Naive thymus-derived CD4-positive, alpha-beta T cell (primary cell): ENCODE results near the gene NDUFS2. TPM values are rescaled to one million over a fixed set of nuclear protein-coding genes. Genes with fewer than 3 reads are reported as not detected.
A peak's percentile ranks its signal among the peaks of the same experiment; 100 is the strongest.
"Not testable (repeated sequence)": the region's sequence is repeated elsewhere in the genome, so short reads cannot be mapped to it uniquely, and the experiment has no call there.

Experiments used
- ATAC-seq: fragments of 150-1000 bp; cut with Tn5 transposase; 2 replicates; pipeline ENCODE4 v1.10.0; 2021; ENCODE audit warnings: mild to moderate bottlenecking, moderate library complexity
- CTCF ChIA-PET: fragments of 350-600 bp; sonication (Branson Sonifier 250); formaldehyde crosslinking; loops from one replicate; lab custom pipeline; 2021; ENCODE audit warnings: antibody characterized with exemption; lab: Charles Lee
- POLR2A ChIA-PET: fragments of 350-600 bp; sonication (Branson Sonifier 250); formaldehyde crosslinking; loops from one replicate; lab custom pipeline; 2021; ENCODE audit warnings: antibody characterized with exemption, inconsistent platforms; lab: Charles Lee
- DNase-seq, 9 donors: peaks; one replicate each; pipeline versions ENCODE4 v3.0.0 to v3.0.0-alpha.2; 2020 to 2022; ENCODE audit warnings: mixed read lengths in 1 of 9
- H3K27ac ChIP-seq: one replicate; pipeline ENCODE4 v1.7.0; 2013; ENCODE audit warnings: mild to moderate bottlenecking, low read depth, low read length, moderate library complexity
- H3K27me3 ChIP-seq, 2 donors: one replicate each; pipeline ENCODE4 v1.7.0; 2013; ENCODE audit warnings: low read length in 2 of 2, mild to moderate bottlenecking in 2 of 2, moderate library complexity in 2 of 2; ENCODE audit not compliant: control insufficient read depth in 2 of 2, insufficient read depth in 2 of 2
- H3K36me3 ChIP-seq, 3 experiments: 1 replicate in 2 of 3; 2 replicates in 1 of 3; pipeline ENCODE4 v1.7.0; 2013; ENCODE audit warnings: low read length in 3 of 3, mild to moderate bottlenecking in 3 of 3, moderate library complexity in 1 of 3; ENCODE audit not compliant: insufficient read depth in 3 of 3, control insufficient read depth in 2 of 3
- H3K4me1 ChIP-seq, 2 donors: one replicate each; pipeline ENCODE4 v1.7.0; 2013; ENCODE audit warnings: low read length in 2 of 2, mild to moderate bottlenecking in 2 of 2, moderate library complexity in 1 of 2; ENCODE audit not compliant: control insufficient read depth in 2 of 2, insufficient read depth in 2 of 2
- H3K4me3 ChIP-seq: 2 replicates; pipeline ENCODE4 v1.7.0; 2013; ENCODE audit warnings: mild to moderate bottlenecking, low read length
- H3K9me3 ChIP-seq, 3 experiments: 1 replicate in 2 of 3; 2 replicates in 1 of 3; pipeline ENCODE4 v1.7.0; 2013; ENCODE audit warnings: low read length in 3 of 3; ENCODE audit not compliant: control insufficient read depth in 2 of 3
- H3K27ac Mint-ChIP-seq, 9 donors: one replicate each; pipeline ENCODE4 v1.8.0; 2020 to 2022; ENCODE audit warnings: mixed read lengths in 9 of 9, mild to moderate bottlenecking in 8 of 9, moderate library complexity in 5 of 9, inconsistent platforms in 2 of 9
- H3K27me3 Mint-ChIP-seq, 5 donors: one replicate each; pipeline ENCODE4 v1.8.0; 2021 to 2022; ENCODE audit warnings: mixed read lengths in 5 of 5, mild to moderate bottlenecking in 1 of 5
- H3K36me3 Mint-ChIP-seq, 5 donors: one replicate each; pipeline ENCODE4 v1.8.0; 2020 to 2022; ENCODE audit warnings: mixed read lengths in 5 of 5, mild to moderate bottlenecking in 3 of 5, inconsistent platforms in 1 of 5
- H3K4me1 Mint-ChIP-seq, 7 donors: one replicate each; pipeline ENCODE4 v1.8.0; 2020 to 2022; ENCODE audit warnings: mixed read lengths in 7 of 7, mild to moderate bottlenecking in 3 of 7, inconsistent platforms in 1 of 7
- H3K4me3 Mint-ChIP-seq, 10 donors: one replicate each; pipeline ENCODE4 v1.8.0; 2020 to 2022; ENCODE audit warnings: mild to moderate bottlenecking in 10 of 10, mixed read lengths in 10 of 10, moderate library complexity in 6 of 10, inconsistent platforms in 2 of 10
- H3K9me3 Mint-ChIP-seq, 11 donors: one replicate each; pipeline ENCODE4 v1.8.0; 2020 to 2022; ENCODE audit warnings: mixed read lengths in 11 of 11, mild to moderate bottlenecking in 4 of 11, inconsistent platforms in 1 of 11, moderate library complexity in 1 of 11
- intact Hi-C, 2 donors: fragments of 100-400 bp; cut with micrococcal nuclease; formaldehyde crosslinking; loops; one replicate each; pipeline ENCODE4 v1.15.1; 2023
- polyA plus RNA-seq, 2 donors: library from polyadenylated mRNA; unstranded; fragments of 300-500 nt; fragmentation: Illumina TruSeq; gene quantifications; one replicate each; pipeline ENCODE4 v1.2.3, GENCODE V29; 2021
- total RNA-seq, 6 experiments: library from RNA in 5 of 6; stranded (reverse) in 5 of 6; gene quantifications; 1 replicate in 5 of 6; 2 replicates in 1 of 6; pipeline ENCODE4 v1.2.3 and lab custom pipeline; 2021 to 2026

NDUFS2 gene
- total and polyA plus RNA-seq, 7 experiments from 2014 or later: 64.1 to 131 (median 94.6) TPM

DNA sequence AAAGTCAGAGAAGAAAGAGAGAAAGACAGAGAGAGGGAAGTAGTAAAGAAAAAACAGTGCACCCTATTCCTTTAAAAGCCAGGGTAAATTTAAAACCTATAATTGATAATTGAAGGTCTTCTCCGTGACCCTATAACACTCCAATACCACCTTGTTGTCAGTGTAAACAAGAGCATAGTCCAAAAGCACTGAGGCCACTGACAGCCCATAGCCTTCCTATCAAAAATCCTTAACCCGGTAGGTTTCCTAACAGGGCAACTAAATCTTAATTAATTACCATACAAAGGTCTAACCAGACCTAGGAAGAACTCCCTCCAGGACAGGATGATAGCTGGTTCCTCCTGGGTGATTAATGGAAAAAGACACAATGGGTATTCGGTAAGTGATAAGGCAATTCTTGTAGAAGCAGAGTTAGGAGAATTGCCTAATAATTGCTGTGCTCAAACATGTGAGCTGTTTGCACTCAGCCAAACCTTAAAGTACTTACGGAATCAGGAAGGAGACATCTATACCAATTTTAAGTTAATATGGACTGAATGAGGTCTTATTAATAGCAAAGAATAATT lies 53.9 kb downstream of the NDUFS2 start:
- H3K27ac Mint-ChIP-seq, H3K4me1 ChIP-seq, POLR2A ChIA-PET, H3K27ac ChIP-seq, CTCF ChIA-PET, DNase-seq, intact Hi-C loops, H3K36me3 ChIP-seq, H3K4me3 ChIP-seq, ATAC-seq: not testable (repeated sequence)
- Mint-ChIP-seq H3K27me3 (peaks cover 40 to 55% (median 47%) of the 10 kb centered on the region in 5 donors), H3K36me3 (peaks cover 8 to 17% (median 14%) of the 10 kb centered on the region in 5 donors), H3K4me1 (peaks cover 6 to 20% (median 14%) of the 10 kb centered on the region in 7 donors), H3K4me3 (peak overlapping the region in 1 of 10 donors; percentile 27), H3K9me3 (peaks cover 8 to 34% (median 25%) of the 10 kb centered on the region in 11 donors)
- Histone ChIP-seq H3K27me3 (peaks cover 0 to 13% of the 10 kb centered on the region in 2 donors), H3K9me3 (peaks cover 0 to 10% (median 0%) of the 10 kb centered on the region in 3 experiments)

DNA sequence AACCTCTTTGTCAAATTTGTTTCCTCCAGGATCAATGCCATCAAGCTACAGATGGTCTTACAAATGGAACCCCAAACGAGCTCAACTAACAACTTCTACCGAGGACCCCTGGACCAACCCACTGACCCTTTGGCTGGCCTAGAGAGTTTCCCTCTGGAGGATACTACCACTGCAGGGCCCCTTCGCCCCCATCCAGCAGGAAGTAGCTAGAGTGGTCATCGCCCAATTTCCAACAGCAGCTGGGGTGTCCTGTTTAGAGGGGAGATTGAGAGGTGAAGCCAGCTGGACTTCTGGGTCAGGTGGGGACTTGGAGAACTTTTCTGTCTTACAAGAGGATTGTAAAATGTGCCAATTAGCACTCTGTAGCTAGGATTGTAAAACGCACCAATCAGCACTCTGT lies 54.9 kb downstream of the NDUFS2 start:
- intact Hi-C loops, H3K27ac ChIP-seq, CTCF ChIA-PET, H3K4me1 ChIP-seq, H3K4me3 ChIP-seq, H3K27ac Mint-ChIP-seq, ATAC-seq, H3K36me3 ChIP-seq: not testable (repeated sequence)
- peaks cover 0 to 13% of the 10 kb centered on the region in 2 donors for H3K27me3 ChIP-seq
- Mint-ChIP-seq H3K9me3 (peaks cover 8 to 34% (median 25%) of the 10 kb centered on the region in 11 donors), H3K36me3 (peaks cover 8 to 15% (median 14%) of the 10 kb centered on the region in 5 donors), H3K4me3 (peak overlapping the region in 1 of 10 donors; percentile 23), H3K27me3 (peaks cover 49 to 65% (median 54%) of the 10 kb centered on the region in 5 donors), H3K4me1 (peaks cover 6 to 24% (median 19%) of the 10 kb centered on the region in 7 donors)
- H3K9me3 ChIP-seq: peaks cover 0 to 10% (median 0%) of the 10 kb centered on the region in 3 experiments
- POLR2A ChIA-PET: interaction anchor here (0.5 kb wide), 1 partner anchor 56 kb away, joined by 4 read pairs; no protein-coding TSS in a partner anchor
- peak in 1 of 9 donors; percentile 11 for DNase-seq

DNA sequence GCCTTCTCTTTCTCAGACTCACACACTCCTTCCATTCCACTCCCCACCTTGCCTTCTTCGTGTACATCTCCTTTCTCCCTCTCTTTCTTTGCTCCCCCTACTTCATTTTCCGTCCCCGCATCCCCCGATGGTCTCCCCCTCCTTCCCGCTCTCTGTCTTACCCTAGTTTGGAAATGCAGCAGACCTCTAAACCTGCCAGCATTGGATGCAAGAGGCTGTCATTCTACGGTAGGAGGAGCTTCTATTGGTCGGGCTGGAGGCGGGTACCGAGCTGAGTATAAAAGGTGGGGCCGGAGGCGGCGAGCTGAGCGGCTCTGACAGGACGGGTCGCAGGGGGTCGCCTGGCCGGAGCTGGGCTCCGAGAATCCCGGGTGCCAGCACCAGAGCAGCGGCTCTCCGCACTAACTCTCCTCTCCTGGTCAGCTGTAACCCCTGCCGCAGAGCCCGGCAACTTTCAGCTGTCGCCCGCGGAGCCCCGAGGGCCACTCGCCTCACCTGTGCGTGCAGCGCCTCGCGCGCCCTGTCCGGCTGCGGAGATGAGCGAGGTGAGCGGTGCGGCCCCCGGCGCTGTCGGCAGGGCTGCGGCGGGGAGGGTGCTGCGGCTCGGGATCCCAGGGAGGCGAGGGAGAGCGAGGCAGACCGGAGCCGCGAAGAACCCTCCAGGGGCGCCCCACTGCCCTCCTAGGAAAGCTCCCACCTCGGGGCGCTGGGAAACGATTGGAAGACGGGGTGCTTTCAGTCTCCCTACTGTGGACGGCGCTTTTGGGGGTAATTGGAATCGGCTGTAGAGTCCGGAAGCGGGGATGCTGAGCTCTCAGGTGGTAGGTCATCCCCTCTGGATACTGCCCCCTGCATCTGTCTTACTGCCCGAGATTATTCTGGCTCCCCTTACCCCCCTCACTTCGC lies 56.5 kb downstream of the NDUFS2 start, which contains the start of gene PCP4L1:
Gene PCP4L1 (plus strand): TSS at position 307 of the 906 bp plus-strand sequence. CDS start 230 bp downstream, at position 537.
- Mint-ChIP-seq H3K27ac (no peak within 1 kb of the TSS), H3K9me3 (peaks cover 8 to 34% (median 25%) of the 10 kb centered on the region in 11 donors), H3K27me3 (peaks cover 51 to 71% (median 60%) of the 10 kb centered on the region in 5 donors), H3K36me3 (peaks cover 8 to 15% (median 14%) of the 10 kb centered on the region in 5 donors), H3K4me3 (peak within 1 kb of the TSS; percentile 60 to 93 (median 79)), H3K4me1 (peaks cover 6 to 24% (median 19%) of the 10 kb centered on the region in 7 donors)
- DNase-seq: peak in 8 of 9 donors; percentile 5 to 38 (median 26)
- H3K4me1 ChIP-seq: peaks cover 0 to 4% of the 10 kb centered on the region in 2 donors
- H3K27ac ChIP-seq: no peak within 1 kb of the TSS
- CTCF ChIA-PET: interaction anchor here (1.0 kb wide), 1 partner anchor 123 kb away, joined by 3 read pairs; no protein-coding TSS in a partner anchor
- intact Hi-C loops: no loop called here
- H3K9me3 ChIP-seq: peaks cover 0 to 10% (median 0%) of the 10 kb centered on the region in 3 experiments
- POLR2A ChIA-PET: no interaction called here
- H3K27me3 ChIP-seq: peaks cover 0 to 13% of the 10 kb centered on the region in 2 donors
- peak within 1 kb of the TSS; percentile 43 for H3K4me3 ChIP-seq
- ATAC-seq: peak; percentile 68
- no peaks in the 10 kb centered on the region for H3K36me3 ChIP-seq

DNA sequence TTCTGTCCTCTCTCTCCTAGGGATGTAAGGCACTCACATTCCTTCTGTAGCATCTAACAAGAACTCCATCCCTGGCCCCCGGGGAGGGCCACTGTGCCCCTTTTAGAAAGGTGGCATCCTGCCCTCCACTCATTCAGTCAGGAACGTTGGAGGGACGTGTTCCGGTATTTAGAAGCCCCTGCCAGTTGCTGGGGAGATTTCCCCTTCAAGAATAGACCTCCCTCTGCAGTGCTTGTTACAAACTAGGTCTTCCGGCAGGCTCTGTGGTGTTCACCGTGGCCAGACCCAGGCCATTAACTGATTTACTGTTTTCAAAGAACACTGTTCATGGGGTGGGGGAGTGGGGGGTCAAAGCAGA lies 57.2 kb downstream of the NDUFS2 start:
- Histone ChIP-seq H3K9me3 (peaks cover 0 to 10% (median 0%) of the 10 kb centered on the region in 3 experiments), H3K4me3 (no peak overlapping the region), H3K36me3 (no peaks in the 10 kb centered on the region), H3K27ac (no peak overlapping the region), H3K4me1 (peaks cover 0 to 4% of the 10 kb centered on the region in 2 donors), H3K27me3 (peaks cover 0 to 13% of the 10 kb centered on the region in 2 donors)
- Mint-ChIP-seq H3K36me3 (peaks cover 8 to 15% (median 14%) of the 10 kb centered on the region in 5 donors), H3K4me3 (peak overlapping the region; percentile 55 to 93 (median 76)), H3K27ac (no peak overlapping the region), H3K9me3 (peaks cover 8 to 34% (median 25%) of the 10 kb centered on the region in 11 donors), H3K4me1 (peaks cover 6 to 24% (median 19%) of the 10 kb centered on the region in 7 donors), H3K27me3 (peaks cover 51 to 71% (median 60%) of the 10 kb centered on the region in 5 donors)
- CTCF ChIA-PET: interaction anchor here (1.0 kb wide), 1 partner anchor 123 kb away, joined by 3 read pairs; no protein-coding TSS in a partner anchor
- intact Hi-C loops: no loop called here
- POLR2A ChIA-PET: no interaction called here
- ATAC-seq (no peak), DNase-seq (no peak)

DNA sequence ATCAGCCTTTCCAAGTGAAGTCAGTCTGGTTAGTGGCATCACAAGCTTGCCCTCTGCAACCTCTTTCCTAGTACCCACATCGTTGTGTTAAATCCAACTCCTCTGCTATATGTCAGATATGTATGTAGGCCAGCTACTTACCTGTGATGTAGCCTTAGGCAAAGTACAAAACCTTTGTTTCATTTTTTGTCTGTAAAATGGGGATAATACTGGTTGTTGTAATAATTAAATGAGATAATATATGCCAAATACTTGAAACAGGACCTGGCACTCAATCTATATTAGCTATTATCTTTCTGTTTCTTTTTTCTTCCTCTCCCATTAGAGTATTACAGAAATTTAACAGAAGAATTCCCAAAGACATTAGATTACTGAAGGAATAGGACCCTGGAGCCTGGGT lies 57.6 kb downstream of the NDUFS2 start:
- Mint-ChIP-seq H3K9me3 (peaks cover 8 to 34% (median 25%) of the 10 kb centered on the region in 11 donors), H3K36me3 (peaks cover 8 to 15% (median 14%) of the 10 kb centered on the region in 5 donors), H3K4me1 (peaks cover 6 to 24% (median 19%) of the 10 kb centered on the region in 7 donors), H3K4me3 (peak overlapping the region; percentile 55 to 93 (median 76)), H3K27ac (no peak overlapping the region), H3K27me3 (peaks cover 52 to 74% (median 63%) of the 10 kb centered on the region in 5 donors)
- ChIA-PET POLR2A (no interaction called here), CTCF (interaction anchor here (0.5 to 1.2 kb wide), 3 partner anchors 29 to 32 kb away, joined by 3 read pairs; no protein-coding TSS in a partner anchor)
- no peak for DNase-seq
- intact Hi-C loops: no loop called here
- peaks cover 0 to 4% of the 10 kb centered on the region in 2 donors for H3K4me1 ChIP-seq
- H3K9me3 ChIP-seq: peaks cover 0 to 10% (median 0%) of the 10 kb centered on the region in 3 experiments
- no peaks in the 10 kb centered on the region for H3K36me3 ChIP-seq
- H3K27ac ChIP-seq: no peak overlapping the region
- ATAC-seq: no peak
- H3K27me3 ChIP-seq: peaks cover 0 to 13% of the 10 kb centered on the region in 2 donors
- no peak overlapping the region for H3K4me3 ChIP-seq
